GM23248 (cell line): ENCODE data around the gene OLIG2. TPM values are rescaled to one million over a fixed set of nuclear protein-coding genes. Genes with fewer than 3 reads are reported as not detected.
A peak's percentile ranks its signal among the peaks of the same experiment; 100 is the strongest.

ENCODE experiments used
- DNase-seq: peaks from one replicate; pipeline ENCODE4 v3.0.0-alpha.2; 2015
- H2AFZ ChIP-seq: fragments of 200-600 bp; sonication (generic); 2 replicates; pipeline ENCODE4 v1.6.1; 2016; ENCODE audit warnings: antibody characterized with exemption
- H3F3A ChIP-seq: fragments of 200-600 bp; sonication (generic); 2 replicates; pipeline ENCODE4 v1.6.1; 2016; ENCODE audit warnings: mild to moderate bottlenecking, antibody characterized with exemption, mixed run types; ENCODE audit not compliant: insufficient read depth
- H3K27ac ChIP-seq: fragments of 200-600 bp; sonication (generic); 2 replicates; pipeline ENCODE4 v1.5.1; 2016; ENCODE audit warnings: mild to moderate bottlenecking
- H3K27me3 ChIP-seq: fragments of 200-600 bp; sonication (generic); replicated peaks from 2 replicates; pipeline ENCODE4 v1.6.1; 2016; ENCODE audit warnings: mild to moderate bottlenecking; ENCODE audit not compliant: insufficient read depth
- H3K36me3 ChIP-seq: fragments of 200-600 bp; sonication (generic); 2 replicates; pipeline ENCODE4 v1.6.1; 2016; ENCODE audit warnings: low read depth, mild to moderate bottlenecking
- H3K4me1 ChIP-seq: fragments of 200-600 bp; sonication (generic); 2 replicates; pipeline ENCODE4 v1.6.1; 2016; ENCODE audit warnings: mild to moderate bottlenecking; ENCODE audit not compliant: insufficient read depth
- H3K4me2 ChIP-seq: fragments of 200-600 bp; sonication (generic); one replicate; pipeline ENCODE4 v1.6.1; 2016; ENCODE audit warnings: mild to moderate bottlenecking; ENCODE audit not compliant: unreplicated experiment
- H3K4me3 ChIP-seq: fragments of 200-600 bp; sonication (generic); 2 replicates; pipeline ENCODE4 v1.5.1; 2016; ENCODE audit warnings: mild to moderate bottlenecking
- H3K79me2 ChIP-seq: fragments of 200-600 bp; sonication (generic); 2 replicates; pipeline ENCODE4 v1.6.1; 2016; ENCODE audit warnings: mild to moderate bottlenecking; ENCODE audit not compliant: insufficient read depth
- H3K9ac ChIP-seq: fragments of 200-600 bp; sonication (generic); 2 replicates; pipeline ENCODE4 v1.6.1; 2016; ENCODE audit warnings: mild to moderate bottlenecking
- H3K9me2 ChIP-seq: fragments of 200-600 bp; sonication (generic); 2 replicates; pipeline ENCODE4 v1.6.1; 2016; ENCODE audit warnings: mixed run types, mild to moderate bottlenecking, moderate library complexity; ENCODE audit not compliant: insufficient read depth
- H3K9me3 ChIP-seq: fragments of 200-600 bp; sonication (generic); one replicate; pipeline ENCODE4 v1.6.1; 2017; ENCODE audit warnings: low read depth
- H4K20me1 ChIP-seq: fragments of 200-600 bp; sonication (generic); 2 replicates; pipeline ENCODE4 v1.6.0; 2016; ENCODE audit not compliant: insufficient read depth
- EZH2 ChIP-seq: fragments of 200-600 bp; sonication (generic); IDR thresholded peaks from 2 replicates; pipeline ENCODE4 v1.6.1; 2018; ENCODE audit warnings: antibody characterized with exemption, mild to moderate bottlenecking; ENCODE audit not compliant: insufficient read depth, poor library complexity, severe bottlenecking
- EZH2phosphoT487 ChIP-seq: fragments of 200-600 bp; sonication (generic); IDR thresholded peaks from 2 replicates; pipeline ENCODE4 v1.6.1; 2018; ENCODE audit warnings: antibody characterized with exemption, moderate library complexity, mild to moderate bottlenecking, low read depth; ENCODE audit not compliant: insufficient read depth
- WGBS, 2 experiments: methylation state at CpG; one replicate each; pipeline ENCODE4 v1.1.6; 2015 to 2017; ENCODE audit warnings: low lambda C conversion rate in 2 of 2, low coverage in 1 of 2; ENCODE audit errors: missing lambda C conversion rate in 2 of 2; 5-methylcytosine and 5-hydroxymethylcytosine counted together
- in situ Hi-C: fragments of 300-500 bp; cut with MboI; formaldehyde crosslinking; loops from 2 replicates; pipeline ENCODE4 v1.15.0; 2020
- polyA plus RNA-seq: library from polyadenylated mRNA; unstranded; fragments of >200 nt; fragmentation: Nextera tagmentation; extraction: Ambion mirVana; gene quantifications from 2 replicates; pipeline ENCODE4 v1.2.1, GENCODE V29; 2016
- total RNA-seq: library from RNA; depleted of rRNA; stranded (reverse); fragments of >200 nt; shearing (Covaris generic); gene quantifications from 2 replicates; pipeline ENCODE4 v1.2.3, GENCODE V29; 2014

OLIG2 gene
- total and polyA plus RNA-seq, 2 experiments from 2014 or later, result not detected

DNA sequence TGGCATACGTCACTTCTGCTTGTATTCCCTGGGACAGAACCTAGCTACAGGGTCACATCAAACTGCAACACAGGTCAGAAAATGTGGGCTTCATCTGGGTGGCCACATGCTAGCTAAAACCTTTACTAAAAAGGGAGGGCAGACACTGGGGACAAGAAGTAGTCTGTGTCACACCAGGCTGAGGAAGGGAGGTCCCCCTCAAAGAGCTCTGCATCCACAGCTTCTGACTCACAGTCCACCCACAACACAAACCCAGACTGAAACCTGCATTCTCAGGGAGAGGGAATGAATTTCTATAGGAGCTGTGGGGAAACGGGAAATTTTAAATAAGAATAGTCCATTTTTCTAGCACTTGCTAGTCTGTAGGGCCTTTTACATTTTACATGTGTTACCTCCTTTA, 16.2 kb downstream of the OLIG2 start:
- in situ Hi-C loops, result no loop called here
- H3F3A ChIP-seq, result peaks cover 16% of the 10 kb centered on the region

GRCh38 chr21:33042812-33043211, 17.1 kb downstream of the OLIG2 start:
- TF ChIP-seq EZH2phosphoT487 (no peak), EZH2 (no peak)
- in situ Hi-C loops, result no loop called here
- H3K4me3 ChIP-seq, result no peak overlapping the region
- WGBS, 2 experiments, result 0% methylated on average over 4 of the region's 4 CpGs
- no peaks in the 10 kb centered on the region for H3K9me3 ChIP-seq
- H3K4me1 ChIP-seq, result peaks cover 15% of the 10 kb centered on the region
- DNase-seq, result peak; percentile 87
- no peaks in the 10 kb centered on the region for H3K79me2 ChIP-seq
- no peaks in the 10 kb centered on the region; the same call in 1 of the 2 replicates for H3K9me2 ChIP-seq
- peak overlapping the region; percentile 32; the same call in 1 of the 2 replicates for H3K27ac ChIP-seq
- H3K36me3 ChIP-seq, result no peaks in the 10 kb centered on the region
- no peak overlapping the region for H3K9ac ChIP-seq
- H3K27me3 ChIP-seq, result no peaks in the 10 kb centered on the region; the same call in 1 of the 2 replicates
- no peaks in the 10 kb centered on the region for H4K20me1 ChIP-seq
- H3K4me2 ChIP-seq, result peak overlapping the region; percentile 55
- H2AFZ ChIP-seq, result no peak overlapping the region
- peaks cover 16% of the 10 kb centered on the region for H3F3A ChIP-seq

More for the DNA sequence above, 16.2 kb downstream of the OLIG2 start:
- no peaks in the 10 kb centered on the region for H4K20me1 ChIP-seq
- no peaks in the 10 kb centered on the region for H3K9me3 ChIP-seq
- no peak overlapping the region for H2AFZ ChIP-seq
- TF ChIP-seq EZH2phosphoT487 (no peak), EZH2 (no peak)
- H3K9ac ChIP-seq, result no peak overlapping the region
- H3K79me2 ChIP-seq, result no peaks in the 10 kb centered on the region
- H3K27me3 ChIP-seq, result no peaks in the 10 kb centered on the region; the same call in 1 of the 2 replicates
- no peaks in the 10 kb centered on the region for H3K36me3 ChIP-seq
- peaks cover 15% of the 10 kb centered on the region for H3K4me1 ChIP-seq
- WGBS, 2 experiments, result 35 to 38% methylated on average over 2 of the region's 2 CpGs
- no peak overlapping the region for H3K27ac ChIP-seq
- DNase-seq, result peak; percentile 52
- no peaks in the 10 kb centered on the region; the same call in 1 of the 2 replicates for H3K9me2 ChIP-seq
- H3K4me2 ChIP-seq, result peak overlapping the region; percentile 55
- no peak overlapping the region for H3K4me3 ChIP-seq

GRCh38 chr21:33046455-33046854, 20.7 kb downstream of the OLIG2 start:
- H3K4me2 ChIP-seq, result no peak overlapping the region
- no peak overlapping the region for H3K27ac ChIP-seq
- H3K36me3 ChIP-seq, result no peaks in the 10 kb centered on the region
- WGBS, 2 experiments, result 43 to 46% methylated on average over 8 of the region's 8 CpGs
- H3K9ac ChIP-seq, result no peak overlapping the region
- H4K20me1 ChIP-seq, result no peaks in the 10 kb centered on the region
- no peak overlapping the region for H3K4me3 ChIP-seq
- H3K9me3 ChIP-seq, result no peaks in the 10 kb centered on the region
- in situ Hi-C loops, result no loop called here
- DNase-seq, result no peak
- H3F3A ChIP-seq, result peaks cover 16% of the 10 kb centered on the region
- H3K4me1 ChIP-seq, result peaks cover 15% of the 10 kb centered on the region
- TF ChIP-seq EZH2phosphoT487, result no peak
- H3K27me3 ChIP-seq, result peaks cover 14% of the 10 kb centered on the region
- H3K79me2 ChIP-seq, result no peaks in the 10 kb centered on the region
- no peak overlapping the region for H2AFZ ChIP-seq
- H3K9me2 ChIP-seq, result no peaks in the 10 kb centered on the region; the same call in 1 of the 2 replicates

DNA sequence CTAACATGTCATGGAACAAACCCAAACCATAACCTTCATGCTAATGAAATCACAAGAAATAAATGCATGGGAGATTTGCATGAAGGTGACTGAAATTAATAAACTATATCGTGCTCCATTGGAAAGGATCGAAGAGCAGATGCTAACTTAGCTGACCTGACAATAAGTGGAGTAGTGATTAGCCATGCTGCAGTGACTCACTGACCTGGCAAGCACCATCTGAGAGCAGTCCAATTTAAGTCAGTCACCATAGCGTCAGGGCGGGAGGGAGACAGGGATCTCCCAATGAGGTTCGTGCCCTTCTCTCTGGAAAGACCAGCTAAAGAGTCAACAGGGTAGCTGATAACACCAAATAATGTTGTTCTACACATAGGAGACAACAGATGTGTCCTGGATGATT, 21.5 kb downstream of the OLIG2 start:
- Histone ChIP-seq H3F3A (peaks cover 14% of the 10 kb centered on the region), H4K20me1 (no peaks in the 10 kb centered on the region), H3K4me2 (no peak overlapping the region), H2AFZ (no peak overlapping the region), H3K9ac (no peak overlapping the region), H3K9me2 (no peaks in the 10 kb centered on the region; the same call in 1 of the 2 replicates), H3K27me3 (peaks cover 17% of the 10 kb centered on the region), H3K9me3 (no peaks in the 10 kb centered on the region), H3K27ac (no peak overlapping the region), H3K4me3 (no peak overlapping the region), H3K79me2 (no peaks in the 10 kb centered on the region), H3K36me3 (no peaks in the 10 kb centered on the region), H3K4me1 (peaks cover 12% of the 10 kb centered on the region)
- in situ Hi-C loops, result no loop called here
- TF ChIP-seq EZH2, result no peak
- no peak for TF ChIP-seq EZH2phosphoT487
- 11% methylated on average over 5 of the region's 5 CpGs for WGBS, 2 experiments
- peak; percentile 88 for DNase-seq

DNA sequence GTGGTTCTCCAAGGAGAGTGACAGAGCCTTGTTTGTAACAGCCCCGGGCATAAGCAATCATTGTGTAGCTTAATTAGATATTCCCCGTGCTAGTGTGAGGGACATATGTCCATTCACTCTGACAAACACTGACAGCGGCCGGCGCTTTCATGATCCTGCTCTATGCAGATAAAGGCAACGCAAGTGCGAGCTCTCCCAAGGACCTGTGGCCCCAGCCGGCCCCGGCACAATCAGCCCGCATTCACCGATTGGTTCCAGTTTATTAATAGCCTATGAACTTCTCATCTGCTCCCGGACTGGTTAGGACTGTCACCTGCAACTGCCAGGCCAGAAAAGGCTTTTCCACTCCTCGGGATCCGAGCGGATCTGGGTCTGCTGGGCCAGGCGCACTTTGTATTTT, 26.2 kb downstream of the OLIG2 start:
- Histone ChIP-seq H3K79me2 (no peaks in the 10 kb centered on the region), H2AFZ (no peak overlapping the region), H3K27ac (no peak overlapping the region), H3K27me3 (peaks cover 49% of the 10 kb centered on the region), H3F3A (no peaks in the 10 kb centered on the region), H3K4me1 (no peaks in the 10 kb centered on the region), H3K4me3 (no peak overlapping the region), H3K9ac (no peak overlapping the region), H4K20me1 (no peaks in the 10 kb centered on the region), H3K4me2 (no peak overlapping the region), H3K36me3 (no peaks in the 10 kb centered on the region), H3K9me2 (no peaks in the 10 kb centered on the region), H3K9me3 (no peaks in the 10 kb centered on the region)
- DNase-seq, result no peak
- TF ChIP-seq EZH2 (no peak), EZH2phosphoT487 (no peak)
- in situ Hi-C loops, result no loop called here
- 74% methylated on average over 16 of the region's 16 CpGs for WGBS, 2 experiments
